Activated naive CD4-positive, alpha-beta T cell treated with anti-CD3 and anti-CD28 coated beads, Interleukin-2, amount 50 U/mL, for 72 hours (primary cell): ENCODE results near the gene ARHGAP23. TPM values are rescaled to one million over a fixed set of nuclear protein-coding genes. Genes with fewer than 3 reads are reported as not detected.
A peak's percentile ranks its signal among the peaks of the same experiment; 100 is the strongest.

Experiments used
- ATAC-seq, 2 donors: fragments of 150-1000 bp; cut with Tn5 transposase; 2 replicates each; pipeline ENCODE4 v1.10.0; 2021; ENCODE audit warnings: mild to moderate bottlenecking in 2 of 2, moderate library complexity in 2 of 2
- DNase-seq, 2 donors: peaks; one replicate each; pipeline ENCODE4 v3.0.0; 2021 to 2022; ENCODE audit warnings: low spot score in 2 of 2
- H3K27ac Mint-ChIP-seq, 2 donors: one replicate each; pipeline ENCODE4 v1.8.0; 2022; ENCODE audit warnings: mild to moderate bottlenecking in 2 of 2, mixed read lengths in 2 of 2
- H3K36me3 Mint-ChIP-seq, 2 donors: one replicate each; pipeline ENCODE4 v1.8.0; 2022; ENCODE audit warnings: mixed read lengths in 2 of 2
- H3K9me3 Mint-ChIP-seq, 2 donors: one replicate each; pipeline ENCODE4 v1.8.0; 2022; ENCODE audit warnings: mixed read lengths in 2 of 2
- total RNA-seq, 2 donors: library from RNA; stranded (reverse); gene quantifications; one replicate each; pipeline ENCODE4 v1.2.3, GENCODE V29; 2022

ARHGAP23 gene
- total RNA-seq, 2 donors from 2014 or later = 0.43 to 1.3 TPM

GRCh38 chr17:38540514-38541045 is 112.3 kb downstream of the ARHGAP23 start:
- DNase-seq (no peak), ATAC-seq (no peak)
- Mint-ChIP-seq H3K27ac (no peak overlapping the region), H3K9me3 (no peaks in the 10 kb centered on the region), H3K36me3 (no peaks in the 10 kb centered on the region)

GRCh38 chr17:38541281-38541680 is 113.0 kb downstream of the ARHGAP23 start:
- Mint-ChIP-seq H3K36me3 (no peaks in the 10 kb centered on the region), H3K27ac (no peak overlapping the region), H3K9me3 (no peaks in the 10 kb centered on the region)
- no peak for ATAC-seq
- DNase-seq = no peak

GRCh38 chr17:38542286-38542685 is 114.0 kb downstream of the ARHGAP23 start:
- DNase-seq = no peak
- H3K36me3 Mint-ChIP-seq = no peaks in the 10 kb centered on the region
- H3K9me3 Mint-ChIP-seq = no peaks in the 10 kb centered on the region
- no peak overlapping the region for H3K27ac Mint-ChIP-seq
- no peak for ATAC-seq

- ATAC-seq (no peak), DNase-seq (no peak)
- no peaks in the 10 kb centered on the region for H3K36me3 Mint-ChIP-seq
- H3K27ac Mint-ChIP-seq = no peak overlapping the region
- H3K9me3 Mint-ChIP-seq = no peaks in the 10 kb centered on the region
Observed at GRCh38 chr17:38543403-38544174, 115.3 kb downstream of the ARHGAP23 start.

- Mint-ChIP-seq H3K9me3 (no peaks in the 10 kb centered on the region), H3K36me3 (no peaks in the 10 kb centered on the region), H3K27ac (no peak overlapping the region)
- ATAC-seq = no peak
- DNase-seq = no peak
Observed at GRCh38 chr17:38544175-38544838, 116.0 kb downstream of the ARHGAP23 start.

GRCh38 chr17:38544839-38545209 is 116.6 kb downstream of the ARHGAP23 start:
- H3K27ac Mint-ChIP-seq = no peak overlapping the region
- no peaks in the 10 kb centered on the region for H3K9me3 Mint-ChIP-seq
- H3K36me3 Mint-ChIP-seq = no peaks in the 10 kb centered on the region
- ATAC-seq (no peak), DNase-seq (no peak)

- H3K27ac Mint-ChIP-seq = no peak overlapping the region
- ATAC-seq = no peak
Observed at GRCh38 chr17:38545531-38546225, 117.4 kb downstream of the ARHGAP23 start.

GRCh38 chr17:38546396-38546795 is 118.1 kb downstream of the ARHGAP23 start:
- ATAC-seq (no peak), DNase-seq (no peak)
- Mint-ChIP-seq H3K27ac (no peak overlapping the region), H3K9me3 (no peaks in the 10 kb centered on the region), H3K36me3 (no peaks in the 10 kb centered on the region)

More at GRCh38 chr17:38545531-38546225, 117.4 kb downstream of the ARHGAP23 start:
- DNase-seq = no peak
- no peaks in the 10 kb centered on the region for H3K9me3 Mint-ChIP-seq
- H3K36me3 Mint-ChIP-seq = no peaks in the 10 kb centered on the region

- Mint-ChIP-seq H3K27ac (no peak overlapping the region), H3K9me3 (no peaks in the 10 kb centered on the region), H3K36me3 (no peaks in the 10 kb centered on the region)
- no peak for DNase-seq
- no peak for ATAC-seq
Observed at GRCh38 chr17:38547444-38547843, 119.2 kb downstream of the ARHGAP23 start.

GRCh38 chr17:38549285-38549684 is 121.0 kb downstream of the ARHGAP23 start:
- ATAC-seq (no peak), DNase-seq (no peak)
- Mint-ChIP-seq H3K9me3 (no peaks in the 10 kb centered on the region), H3K27ac (no peak overlapping the region), H3K36me3 (no peaks in the 10 kb centered on the region)

GRCh38 chr17:38550661-38551060 is 122.4 kb downstream of the ARHGAP23 start:
- DNase-seq = no peak
- Mint-ChIP-seq H3K36me3 (no peaks in the 10 kb centered on the region), H3K27ac (no peak overlapping the region), H3K9me3 (no peaks in the 10 kb centered on the region)
- no peak for ATAC-seq

- ATAC-seq = no peak
Observed at GRCh38 chr17:38551121-38551520, 122.9 kb downstream of the ARHGAP23 start.

GRCh38 chr17:38552343-38552742 is 124.1 kb downstream of the ARHGAP23 start:
- ATAC-seq = no peak
- no peak for DNase-seq
- Mint-ChIP-seq H3K9me3 (no peaks in the 10 kb centered on the region), H3K27ac (no peak overlapping the region), H3K36me3 (no peaks in the 10 kb centered on the region)

More at GRCh38 chr17:38551121-38551520, 122.9 kb downstream of the ARHGAP23 start:
- H3K27ac Mint-ChIP-seq = no peak overlapping the region
- H3K9me3 Mint-ChIP-seq = no peaks in the 10 kb centered on the region
- H3K36me3 Mint-ChIP-seq = no peaks in the 10 kb centered on the region
- DNase-seq = no peak

GRCh38 chr17:38554430-38555350 is 126.4 kb downstream of the ARHGAP23 start:
- H3K27ac Mint-ChIP-seq = no peak overlapping the region
- DNase-seq (no peak), ATAC-seq (no peak)
- H3K36me3 Mint-ChIP-seq = no peaks in the 10 kb centered on the region
- H3K9me3 Mint-ChIP-seq = no peaks in the 10 kb centered on the region

GRCh38 chr17:38556239-38556638 is 128.0 kb downstream of the ARHGAP23 start:
- Mint-ChIP-seq H3K27ac (peak overlapping the region in 1 of 2 donors; percentile 83), H3K36me3 (peaks cover 0 to 5% of the 10 kb centered on the region in 2 donors), H3K9me3 (no peaks in the 10 kb centered on the region)
- ATAC-seq (no peak), DNase-seq (no peak)

- H3K9me3 Mint-ChIP-seq = no peaks in the 10 kb centered on the region
- peaks cover 0 to 5% of the 10 kb centered on the region in 2 donors for H3K36me3 Mint-ChIP-seq
- ATAC-seq = no peak
- no peak for DNase-seq
- no peak overlapping the region for H3K27ac Mint-ChIP-seq
Observed at GRCh38 chr17:38557396-38557795, 129.1 kb downstream of the ARHGAP23 start.
